Measurements from ENCODE around the gene LDLRAP1.

The LDLRAP1 gene

GRCh38 chr1:25524568-25525360 lies 18.6 kb upstream of the LDLRAP1 start:
- no peak for DNase-seq

- DNase-seq = no peak
Measured at GRCh38 chr1:25525361-25525688, 18.1 kb upstream of the LDLRAP1 start.

GRCh38 chr1:25526753-25527152 lies 16.7 kb upstream of the LDLRAP1 start:
- no peak for DNase-seq

- no peak for DNase-seq
Measured at GRCh38 chr1:25527226-25527846, 16.1 kb upstream of the LDLRAP1 start.

- no peak for DNase-seq
Measured at GRCh38 chr1:25527946-25528595, 15.3 kb upstream of the LDLRAP1 start.

GRCh38 chr1:25528881-25529517 lies 14.4 kb upstream of the LDLRAP1 start:
- DNase-seq = no peak

- DNase-seq = no peak
Measured at GRCh38 chr1:25529518-25530185, 13.8 kb upstream of the LDLRAP1 start.

GRCh38 chr1:25530186-25531081 lies 13.0 kb upstream of the LDLRAP1 start:
- no peak for DNase-seq

- no peak for DNase-seq
Measured at GRCh38 chr1:25531082-25531461, 12.3 kb upstream of the LDLRAP1 start.

GRCh38 chr1:25532970-25533369 lies 10.4 kb upstream of the LDLRAP1 start:
- DNase-seq = no peak

GRCh38 chr1:25533775-25534409 lies 9.5 kb upstream of the LDLRAP1 start:
- no peak for DNase-seq

- no peak for DNase-seq
Measured at GRCh38 chr1:25534410-25534788, 9.0 kb upstream of the LDLRAP1 start.

GRCh38 chr1:25536124-25536523 lies 7.3 kb upstream of the LDLRAP1 start:
- no peak for DNase-seq

- DNase-seq = no peak
Measured at GRCh38 chr1:25537153-25537831, 6.1 kb upstream of the LDLRAP1 start.

- DNase-seq = no peak
Measured at GRCh38 chr1:25538191-25538767, 5.1 kb upstream of the LDLRAP1 start.

- DNase-seq = no peak
Measured at GRCh38 chr1:25540750-25541342, 2.6 kb upstream of the LDLRAP1 start.

- DNase-seq = no peak
Measured at GRCh38 chr1:25541425-25541824, 2.0 kb upstream of the LDLRAP1 start.

GRCh38 chr1:25541889-25542658 lies 1.3 kb upstream of the LDLRAP1 start:
- no peak for DNase-seq

GRCh38 chr1:25543005-25543424 lies 391 bp upstream of the LDLRAP1 start:
- DNase-seq = no peak
